NCI-H187 (cell line): Measurements from ENCODE around the gene IL4I1.
"Not testable (repeated sequence)": the region's sequence is repeated elsewhere in the genome, so short reads cannot be mapped to it uniquely, and the experiment has no call there.

ENCODE experiments used
- DNase-seq, 2 experiments: peaks; one replicate each; lab custom pipeline; 2025; lab: John Stamatoyannopoulos, UW

Gene IL4I1, protein sequence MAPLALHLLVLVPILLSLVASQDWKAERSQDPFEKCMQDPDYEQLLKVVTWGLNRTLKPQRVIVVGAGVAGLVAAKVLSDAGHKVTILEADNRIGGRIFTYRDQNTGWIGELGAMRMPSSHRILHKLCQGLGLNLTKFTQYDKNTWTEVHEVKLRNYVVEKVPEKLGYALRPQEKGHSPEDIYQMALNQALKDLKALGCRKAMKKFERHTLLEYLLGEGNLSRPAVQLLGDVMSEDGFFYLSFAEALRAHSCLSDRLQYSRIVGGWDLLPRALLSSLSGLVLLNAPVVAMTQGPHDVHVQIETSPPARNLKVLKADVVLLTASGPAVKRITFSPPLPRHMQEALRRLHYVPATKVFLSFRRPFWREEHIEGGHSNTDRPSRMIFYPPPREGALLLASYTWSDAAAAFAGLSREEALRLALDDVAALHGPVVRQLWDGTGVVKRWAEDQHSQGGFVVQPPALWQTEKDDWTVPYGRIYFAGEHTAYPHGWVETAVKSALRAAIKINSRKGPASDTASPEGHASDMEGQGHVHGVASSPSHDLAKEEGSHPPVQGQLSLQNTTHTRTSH

GRCh38 chr19:49896863-49897621 lies at the start of gene IL4I1:
Gene IL4I1 (minus strand): TSS chr19:49896887. CDS start chr19:49896160, 727 bp downstream.
- no peak for DNase-seq

DNA sequence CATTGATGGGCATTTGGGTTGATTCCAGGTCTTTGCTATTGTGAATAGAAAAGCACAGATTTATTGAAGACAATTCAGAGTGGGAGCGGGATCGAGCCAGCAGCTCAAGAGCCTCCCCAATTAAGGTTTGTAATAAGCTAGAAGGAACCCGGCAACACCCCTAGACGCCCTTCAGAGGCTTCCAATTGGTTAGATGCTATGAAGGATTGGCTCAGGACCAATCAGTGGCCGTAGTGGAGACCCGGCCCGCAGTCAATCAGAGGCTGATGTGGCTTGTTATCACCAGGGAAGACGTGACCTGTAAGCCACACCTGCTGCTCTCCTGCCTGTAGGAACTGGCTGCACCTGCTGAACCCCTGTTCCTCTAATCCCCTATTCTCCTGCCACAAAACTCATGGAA lies 49.7 kb upstream of the IL4I1 start:
- DNase-seq = no peak

DNA sequence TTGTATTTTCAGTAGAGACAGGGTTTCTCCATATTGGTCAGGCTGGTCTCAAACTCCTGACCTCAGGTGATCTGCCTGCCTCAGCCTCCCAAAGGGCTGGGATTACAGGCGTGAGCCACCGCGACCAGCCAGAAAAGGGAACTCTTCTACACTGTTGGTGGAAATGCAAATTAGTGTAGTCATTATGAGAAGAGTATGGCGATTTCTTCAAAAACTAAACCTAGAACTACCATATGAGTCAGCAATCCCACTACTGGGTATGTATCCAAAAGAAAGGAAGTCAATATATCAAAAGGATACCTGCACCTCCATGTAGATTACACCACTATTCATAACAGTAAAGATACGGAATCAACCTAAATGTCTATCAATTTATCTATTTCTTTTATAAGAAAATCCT lies 47.9 kb upstream of the IL4I1 start:
- not testable (repeated sequence) for DNase-seq

DNA sequence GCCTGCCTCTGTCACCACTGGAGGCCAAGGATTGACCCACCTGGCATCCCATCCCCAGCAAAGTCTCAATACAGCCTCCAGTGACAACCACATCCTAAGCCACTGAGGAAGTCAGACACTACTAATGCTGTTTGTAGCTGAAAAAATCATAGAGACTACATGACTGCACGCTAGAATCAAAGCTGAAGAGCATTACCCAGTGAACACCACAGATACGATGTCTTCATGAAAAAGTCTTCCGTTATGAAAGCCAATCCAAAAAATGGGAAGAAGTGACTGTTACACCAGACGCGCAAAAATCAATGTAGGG lies 43.8 kb upstream of the IL4I1 start:
- no peak for DNase-seq

GRCh38 chr19:49939721-49940481 lies 43.2 kb upstream of the IL4I1 start:
- no peak for DNase-seq

GRCh38 chr19:49938662-49939061 lies 42.0 kb upstream of the IL4I1 start:
- DNase-seq = no peak

DNA sequence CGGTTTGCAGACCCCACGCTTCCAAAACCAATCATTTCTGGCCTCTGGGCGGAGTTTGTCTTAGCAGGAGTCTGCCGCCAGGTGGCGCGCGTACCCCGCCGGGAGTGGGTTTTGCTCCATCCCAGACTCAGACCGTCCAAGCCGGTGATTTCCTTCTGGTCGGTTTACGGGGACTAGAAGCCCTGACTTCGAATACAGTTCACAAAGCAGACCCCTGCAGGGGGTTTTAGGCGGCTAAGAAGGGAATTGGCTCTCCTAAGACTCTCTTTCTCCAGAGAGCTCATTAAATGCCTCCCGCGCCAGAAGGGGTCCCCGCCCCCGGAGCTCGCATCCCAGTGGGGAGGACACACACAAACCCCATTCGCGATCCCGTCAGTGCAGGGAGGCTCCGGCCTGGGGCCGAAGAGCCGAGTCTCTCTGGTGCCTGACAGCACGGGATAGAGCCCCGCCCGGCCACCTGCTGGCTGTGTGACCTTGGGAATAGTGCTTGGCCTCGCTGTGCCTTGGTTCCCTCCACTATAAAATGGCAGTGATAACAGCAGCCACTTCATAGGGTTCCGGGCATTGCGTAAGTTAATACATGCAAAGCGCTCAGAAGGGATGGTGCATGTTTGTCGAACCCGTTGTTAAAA lies 41.2 kb upstream of the IL4I1 start:
- peak; percentile 37 to 84 for DNase-seq

DNA sequence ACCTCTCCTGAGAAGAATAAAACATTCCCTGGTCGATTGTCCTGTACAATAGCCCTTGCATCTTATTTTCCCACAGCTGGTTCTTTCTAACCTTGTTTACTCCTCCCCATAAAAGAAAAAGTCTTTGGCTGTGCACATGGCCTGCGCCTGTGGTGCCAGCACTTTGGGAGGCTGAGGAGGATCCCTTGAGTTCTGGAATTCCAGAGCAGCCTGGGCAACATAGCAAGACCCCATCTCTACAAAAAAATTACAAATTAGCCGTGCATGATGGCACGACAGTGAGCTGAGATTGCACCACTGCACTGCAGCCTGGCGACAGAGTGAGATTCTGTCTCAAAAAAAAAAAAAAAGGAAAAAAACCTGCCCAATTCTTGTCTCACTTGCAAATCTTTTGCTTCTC lies 39.9 kb upstream of the IL4I1 start:
- no peak for DNase-seq

DNA sequence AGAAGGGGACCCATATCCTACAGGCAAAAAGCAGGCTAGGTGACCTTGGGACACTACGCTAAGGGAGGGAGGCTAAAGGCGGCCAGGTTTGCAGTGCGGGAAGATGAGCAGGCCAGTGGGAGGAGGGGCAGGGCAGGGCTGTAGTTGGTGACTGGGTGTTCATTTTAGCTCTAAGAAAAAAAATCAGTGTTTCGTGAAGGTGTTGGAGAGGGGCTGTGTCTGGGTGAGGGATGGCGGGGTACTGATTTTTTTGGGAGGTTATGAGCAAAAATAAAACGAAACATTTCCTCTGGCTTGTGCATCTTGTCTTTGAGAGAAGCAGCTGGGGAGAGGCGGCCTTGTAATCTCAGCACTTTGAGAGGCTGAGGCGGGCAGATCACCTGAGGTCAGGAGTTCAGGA lies 37.0 kb upstream of the IL4I1 start:
- DNase-seq = no peak

- no peak for DNase-seq
These were observed 36.0 kb upstream of the IL4I1 start for GRCh38 chr19:49932731-49933131.

DNA sequence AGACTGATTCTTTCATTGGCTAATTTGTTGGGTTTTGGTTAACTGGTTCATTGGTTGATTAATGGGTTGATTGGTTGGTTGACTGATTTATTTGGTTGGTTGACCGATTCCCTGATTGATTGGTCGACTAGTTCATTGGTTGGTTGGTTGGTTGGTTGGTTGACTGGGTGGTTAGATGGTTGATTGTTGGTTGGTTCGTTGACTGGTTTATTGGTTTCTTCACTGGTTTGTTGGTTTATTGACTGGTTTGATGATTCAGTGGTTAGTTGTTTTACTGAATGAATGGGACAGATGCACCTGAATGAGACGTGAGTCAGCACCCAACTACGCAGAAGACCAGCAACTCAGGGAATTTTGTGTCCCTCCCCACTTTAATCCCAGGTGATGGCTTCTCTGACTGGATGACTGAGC lies 35.4 kb upstream of the IL4I1 start:
- no peak for DNase-seq

GRCh38 chr19:49931293-49932040 lies 34.8 kb upstream of the IL4I1 start:
- no peak for DNase-seq

GRCh38 chr19:49930483-49931011 lies 33.9 kb upstream of the IL4I1 start:
- peak in 1 of 2 experiments; percentile 78 for DNase-seq

- DNase-seq = peak; percentile 94 to 98
These were observed 33.2 kb upstream of the IL4I1 start for GRCh38 chr19:49929611-49930482.

DNA sequence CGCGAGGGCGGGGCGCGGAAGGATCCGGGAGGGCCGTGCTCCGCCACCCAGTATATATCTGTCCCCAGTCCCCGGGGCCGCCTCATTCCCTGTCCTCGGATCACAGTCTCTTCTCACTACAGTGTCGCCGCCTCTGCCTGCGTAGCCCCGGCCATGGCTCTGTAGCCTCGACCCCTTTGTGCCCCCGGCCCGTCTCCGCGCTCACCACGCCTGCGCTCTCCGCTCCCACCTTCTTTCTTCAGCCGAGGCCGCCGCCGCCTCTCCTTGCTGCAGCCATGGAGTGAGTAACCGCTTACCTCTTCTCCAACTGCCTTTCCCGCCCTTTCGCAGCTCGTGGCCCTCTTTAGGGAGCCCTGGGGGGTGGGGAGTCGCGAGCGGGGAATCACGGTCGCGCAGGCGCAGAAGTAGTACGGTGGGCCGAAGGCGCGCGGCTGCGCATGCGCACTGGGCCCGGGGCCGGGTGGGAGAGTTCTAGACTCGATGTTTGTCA lies 32.5 kb upstream of the IL4I1 start, which contains the start of the genes ATF5 and NUP62:
Gene ATF5, plus strand, starts transcription at position 85 of the 490 bp plus-strand sequence. CDS start 1,646 bp downstream, outside the sequence.
Gene NUP62, minus strand, starts transcription at position 384 of the 490 bp plus-strand sequence. CDS start 19,697 bp downstream, outside the sequence.
- DNase-seq = peak; percentile 95 to 96

DNA sequence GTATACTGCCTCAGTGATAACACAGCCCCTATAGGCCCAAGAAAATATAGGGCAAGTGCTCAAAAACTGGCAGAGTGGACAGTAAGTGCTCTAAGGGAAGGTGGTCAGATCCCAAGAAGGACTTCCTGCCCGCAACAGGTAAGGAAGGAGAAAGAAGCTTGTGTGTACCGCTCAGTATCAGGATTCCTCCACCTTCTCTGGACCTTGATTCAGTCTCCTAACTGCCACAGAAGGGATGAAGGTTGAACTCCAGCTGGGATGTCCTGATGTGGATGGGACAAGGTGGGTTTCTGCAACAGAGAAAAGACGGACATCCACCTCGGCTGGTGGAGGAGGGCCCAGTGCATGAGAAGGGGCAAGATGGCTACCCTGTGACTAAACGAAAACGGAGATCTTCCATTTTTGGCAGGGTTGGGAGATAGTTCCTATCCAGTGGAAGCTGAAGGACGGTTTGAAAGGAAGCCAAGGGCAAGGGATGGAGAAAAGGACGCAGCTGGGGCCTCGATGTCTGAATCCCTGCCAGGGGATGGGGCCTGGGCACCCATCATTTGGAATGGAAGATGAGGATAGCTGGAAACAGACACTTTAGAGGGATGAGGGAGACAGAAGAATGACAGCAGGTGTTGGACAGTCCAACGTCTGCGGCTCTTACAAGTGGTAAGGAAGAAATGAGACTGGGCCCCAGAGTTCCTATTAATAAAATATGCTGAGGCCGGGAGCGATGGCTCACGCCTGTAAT lies 31.0 kb upstream of the IL4I1 start:
- no peak for DNase-seq

DNA sequence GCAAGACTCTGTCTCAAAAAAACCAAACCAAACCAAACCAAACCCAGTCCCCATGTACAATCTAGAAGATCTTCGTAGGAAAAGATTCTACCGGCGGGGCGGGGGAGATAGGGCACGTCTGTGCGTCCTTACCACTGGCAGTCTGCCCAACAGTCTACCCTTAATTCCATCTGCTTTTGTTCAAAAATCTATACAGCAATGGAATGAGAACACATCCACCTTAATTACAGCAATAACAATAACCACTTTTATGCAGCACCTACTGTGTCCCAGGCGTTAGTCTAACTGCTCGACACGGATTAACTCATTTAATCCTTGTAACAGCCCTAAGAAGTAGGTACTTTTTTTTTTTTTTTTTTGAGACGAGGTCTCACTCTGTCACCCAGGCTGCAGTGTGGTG lies 29.8 kb upstream of the IL4I1 start:
- no peak for DNase-seq

DNA sequence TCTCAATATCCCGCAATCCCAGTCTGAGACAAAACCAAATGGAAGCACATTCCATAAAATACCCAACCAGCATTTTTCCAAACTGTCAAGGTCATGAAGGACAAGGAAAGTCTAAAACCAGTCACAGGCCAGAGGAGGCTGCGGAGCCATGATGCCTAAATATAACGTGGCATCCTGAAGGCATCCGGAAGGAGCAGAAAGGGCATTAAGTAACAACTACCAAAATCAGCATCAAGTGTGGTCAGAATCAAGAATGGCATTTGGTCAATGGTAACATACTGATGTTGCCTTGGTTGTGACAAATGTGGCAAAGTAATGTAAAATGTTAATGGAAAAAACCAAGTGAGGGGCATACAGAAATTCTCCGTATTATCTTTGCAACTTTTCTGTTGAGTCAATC lies 28.8 kb upstream of the IL4I1 start:
- DNase-seq = no peak

GRCh38 chr19:49924881-49925210 lies 28.2 kb upstream of the IL4I1 start:
- DNase-seq = not testable (repeated sequence)
